IMR-90 (cell line): ENCODE data around the gene NCAM1. TPM values are rescaled to one million over a fixed set of nuclear protein-coding genes. Genes with fewer than 3 reads are reported as not detected.

ENCODE experiments used
- ATAC-seq: fragments of 200-7000 bp; cut with Tn5 transposase; 2 replicates; pipeline ENCODE4 v1.9.1; 2020; ENCODE audit warnings: low read depth, mild to moderate bottlenecking, moderate library complexity
- BruUV-seq: library from RNA; stranded (reverse); fragments of 400-500 nt; replicated peaks from 2 replicates; lab custom pipeline; 2021; lab: Mats Ljungman, UMichigan
- CTCF ChIA-PET: fragments of 300-600 bp; formaldehyde crosslinking; extraction: SDS; loops from one replicate; lab custom pipeline; 2021; ENCODE audit warnings: antibody characterized with exemption; lab: Yijun Ruan, JAX
- POLR2A ChIA-PET: fragments of 300-600 bp; sonication (Branson Sonifier 250); formaldehyde crosslinking; loops from one replicate; lab custom pipeline; 2022; ENCODE audit warnings: antibody characterized with exemption; ENCODE audit not compliant: unreplicated experiment; lab: Charles Lee
- DNase-seq: peaks from one replicate; pipeline ENCODE4 v3.0.0; 2013
- H2AFZ ChIP-seq: replicated peaks from 2 replicates; pipeline ENCODE3; 2013; ENCODE audit warnings: low read length, mild to moderate bottlenecking; ENCODE audit not compliant: poor library complexity
- H2AK5ac ChIP-seq: 2 replicates; pipeline ENCODE4 v1.6.1; 2013; ENCODE audit warnings: low read depth, low read length, inconsistent platforms
- H2AK9ac ChIP-seq: replicated peaks from 2 replicates; pipeline ENCODE3; 2013; ENCODE audit warnings: mild to moderate bottlenecking, low read depth, low read length, moderate library complexity; ENCODE audit not compliant: poor library complexity
- H2BK120ac ChIP-seq: 2 replicates; pipeline ENCODE4 v1.6.1; 2013; ENCODE audit warnings: low read depth, low read length, inconsistent platforms
- H2BK15ac ChIP-seq: 3 replicates; pipeline ENCODE4 v1.6.1; 2013; ENCODE audit warnings: low read depth, low read length, inconsistent platforms
- H2BK20ac ChIP-seq: 2 replicates; pipeline ENCODE4 v1.6.1; 2013; ENCODE audit warnings: low read depth, mild to moderate bottlenecking, inconsistent platforms, low read length, moderate library complexity
- H2BK5ac ChIP-seq: 2 replicates; pipeline ENCODE4 v1.6.1; 2013; ENCODE audit warnings: mild to moderate bottlenecking, low read depth, low read length, inconsistent platforms; ENCODE audit not compliant: poor library complexity, severe bottlenecking
- H3K14ac ChIP-seq: replicated peaks from 2 replicates; pipeline ENCODE4 v1.6.1; 2013; ENCODE audit warnings: low read depth, low read length, inconsistent platforms
- H3K18ac ChIP-seq: 2 replicates; pipeline ENCODE4 v1.6.1; 2013; ENCODE audit warnings: low read depth, low read length, control low read depth
- H3K23ac ChIP-seq: 2 replicates; pipeline ENCODE4 v1.6.1; 2013; ENCODE audit warnings: low read depth, low read length, inconsistent platforms
- H3K27ac ChIP-seq: 2 replicates; pipeline ENCODE4 v1.5.1; 2013; ENCODE audit warnings: mild to moderate bottlenecking, control low read depth, low read length; ENCODE audit not compliant: insufficient read depth
- H3K27me3 ChIP-seq: 2 replicates; pipeline ENCODE4 v1.6.1; 2013; ENCODE audit warnings: low read length; ENCODE audit not compliant: control insufficient read depth, insufficient read depth
- H3K36me3 ChIP-seq: 2 replicates; pipeline ENCODE4 v1.6.1; 2013; ENCODE audit warnings: low read length, mixed read lengths; ENCODE audit not compliant: control insufficient read depth, insufficient read depth
- H3K4ac ChIP-seq: 2 replicates; pipeline ENCODE4 v1.6.1; 2013; ENCODE audit warnings: low read depth, low read length, inconsistent platforms
- H3K4me1 ChIP-seq: 2 replicates; pipeline ENCODE4 v1.6.1; 2013; ENCODE audit warnings: low read length, mixed read lengths; ENCODE audit not compliant: control insufficient read depth, insufficient read depth
- H3K4me2 ChIP-seq: 2 replicates; pipeline ENCODE4 v1.6.1; 2013; ENCODE audit warnings: low read depth, mild to moderate bottlenecking, control low read depth, low read length, moderate library complexity
- H3K4me3 ChIP-seq: 2 replicates; pipeline ENCODE4 v1.5.1; 2013; ENCODE audit warnings: low read depth, mild to moderate bottlenecking, control low read depth, low read length, moderate library complexity; ENCODE audit not compliant: insufficient read depth
- H3K56ac ChIP-seq: 2 replicates; pipeline ENCODE4 v1.6.1; 2013; ENCODE audit warnings: low read length, inconsistent platforms; ENCODE audit not compliant: insufficient read depth; ENCODE audit errors: extremely low read depth
- H3K79me1 ChIP-seq, 2 experiments: 2 replicates each; pipeline ENCODE4 v1.6.1; 2013; ENCODE audit warnings: low read length in 2 of 2, inconsistent platforms in 1 of 2, low read depth in 1 of 2
- H3K9ac ChIP-seq: 2 replicates; pipeline ENCODE4 v1.6.1; 2013; ENCODE audit warnings: low read depth, low read length, control low read depth
- H3K9me1 ChIP-seq: 2 replicates; pipeline ENCODE4 v1.6.1; 2013; ENCODE audit warnings: low read length, inconsistent platforms; ENCODE audit not compliant: insufficient read depth
- H3K9me3 ChIP-seq: 2 replicates; pipeline ENCODE4 v1.6.1; 2013; ENCODE audit warnings: low read length; ENCODE audit not compliant: control insufficient read depth, insufficient read depth
- H4K20me1 ChIP-seq: 2 replicates; pipeline ENCODE4 v1.6.1; 2013; ENCODE audit warnings: low read length, inconsistent platforms; ENCODE audit not compliant: insufficient read depth
- H4K5ac ChIP-seq: 2 replicates; pipeline ENCODE4 v1.6.1; 2013; ENCODE audit warnings: mild to moderate bottlenecking, low read depth, low read length, control low read depth
- H4K8ac ChIP-seq, 2 experiments: 2 replicates each; pipeline ENCODE4 v1.6.1; 2013; ENCODE audit warnings: low read depth in 2 of 2, low read length in 2 of 2, control low read depth in 1 of 2, inconsistent platforms in 1 of 2
- H4K91ac ChIP-seq: 2 replicates; pipeline ENCODE4 v1.6.1; 2013; ENCODE audit warnings: low read depth, low read length, inconsistent platforms; ENCODE audit not compliant: insufficient read depth
- BHLHE40 ChIP-seq: fragments of 150-350 bp; IDR thresholded peaks from 2 replicates; pipeline ENCODE4 v1.6.1; 2016; ENCODE audit warnings: mild to moderate bottlenecking, low read depth, low read length
- CEBPB ChIP-seq: IDR thresholded peaks from 2 replicates; pipeline ENCODE4 v1.6.1; 2012; ENCODE audit warnings: low read depth, low read length, improper control_type of control experiment
- CHD1 ChIP-seq: IDR thresholded peaks from 2 replicates; pipeline ENCODE4 v1.6.1; 2012; ENCODE audit warnings: low read depth, low read length, improper control_type of control experiment
- FOS ChIP-seq: fragments of 150-350 bp; IDR thresholded peaks from 2 replicates; pipeline ENCODE4 v1.6.1; 2016; ENCODE audit warnings: low read depth, low read length
- MAFK ChIP-seq: IDR thresholded peaks from 2 replicates; pipeline ENCODE4 v1.6.1; 2012; ENCODE audit warnings: low read depth, low read length, improper control_type of control experiment
- MAZ ChIP-seq: IDR thresholded peaks from 2 replicates; pipeline ENCODE4 v1.6.1; 2012; ENCODE audit warnings: low read depth, mild to moderate bottlenecking, low read length, improper control_type of control experiment, moderate library complexity, borderline replicate concordance
- MXI1 ChIP-seq: IDR thresholded peaks from 2 replicates; pipeline ENCODE4 v1.6.1; 2012; ENCODE audit warnings: low read depth, mild to moderate bottlenecking, low read length, moderate library complexity, borderline replicate concordance
- NFE2L2 ChIP-seq: fragments of 150-350 bp; IDR thresholded peaks from 2 replicates; pipeline ENCODE4 v1.6.1; 2016; ENCODE audit warnings: low read depth, mild to moderate bottlenecking, low read length
- POLR2A ChIP-seq: IDR thresholded peaks from 2 replicates; pipeline ENCODE4 v1.6.1; 2012; ENCODE audit warnings: mild to moderate bottlenecking, low read depth, low read length
- RFX5 ChIP-seq: IDR thresholded peaks from 2 replicates; pipeline ENCODE4 v1.8.0; 2012; ENCODE audit warnings: low read depth, mild to moderate bottlenecking, low read length, moderate library complexity
- WGBS, 2 experiments: methylation state at CpG; one replicate each; pipeline versions ENCODE4 v1.1.5 to v1.1.7; 2013; ENCODE audit warnings: missing lambda C conversion rate in 2 of 2; ENCODE audit not compliant: insufficient read length in 1 of 2; ENCODE audit errors: extremely low coverage in 2 of 2; 5-methylcytosine and 5-hydroxymethylcytosine counted together
- dilution Hi-C: fragments of 300-500 bp; cut with HindIII; formaldehyde crosslinking; loops from one replicate; pipeline ENCODE4 v1.14.3; 2018; ENCODE audit warnings: low sequenced_read_pairs; ENCODE audit not compliant: unreplicated experiment
- in situ Hi-C: fragments of 300-500 bp; cut with MboI; formaldehyde crosslinking; loops from 3 replicates; pipeline ENCODE4 v1.14.3; 2019; ENCODE audit warnings: low sequenced_read_pairs, inconsistent platforms, mixed read lengths
- intact Hi-C: fragments of 100-400 bp; cut with micrococcal nuclease; formaldehyde crosslinking; loops from 2 replicates; pipeline ENCODE4 v1.10.0; 2022
- polyA plus RNA-seq, 3 experiments: library from polyadenylated mRNA; depleted of rRNA; stranded (reverse); fragments of >200 nt; gene quantifications; 2 replicates each; pipeline ENCODE4 v1.2.3, GENCODE V29; 2012; ENCODE audit warnings: low replicate concordance in 1 of 3
- total RNA-seq: library from RNA; depleted of rRNA; stranded (reverse); fragments of >200 nt; gene quantifications from 2 replicates; pipeline ENCODE4 v1.2.3, GENCODE V29; 2012
- TF ChIP-seq, protein P1 (sequence below): conservative IDR thresholded peaks from 2 replicates; pipeline ENCODE4 v1.5.1; 2012; ENCODE audit warnings: mild to moderate bottlenecking, low read depth, low read length, improper control_type of control experiment

NCAM1 gene
- total and polyA plus RNA-seq, 2 of the 4 experiments (the other 2 are of a cell fraction), result 0.09 to 0.18 TPM

GRCh38 chr11:113272281-113272680, 311.1 kb downstream of the NCAM1 start:
- Histone ChIP-seq H3K9me3 (no peaks in the 10 kb centered on the region), H3K4ac (no peak overlapping the region), H4K8ac (no peak overlapping the region), H4K20me1 (no peaks in the 10 kb centered on the region; the same call in 1 of the 2 replicates), H3K4me2 (no peak overlapping the region), H3K36me3 (no peaks in the 10 kb centered on the region), H3K56ac (no peak overlapping the region), H2AK9ac (no peak overlapping the region), H4K5ac (no peak overlapping the region), H3K14ac (no peak overlapping the region), H3K79me1 (no peaks in the 10 kb centered on the region), H3K27ac (no peak overlapping the region), H2BK120ac (no peak overlapping the region), H3K4me3 (no peak overlapping the region), H2BK20ac (no peak overlapping the region), H3K9ac (no peak overlapping the region), H3K9me1 (no peaks in the 10 kb centered on the region; the same call in 1 of the 2 replicates), H4K91ac (no peak overlapping the region), H2AFZ (no peak overlapping the region), H3K23ac (no peak overlapping the region), H2BK15ac (no peak overlapping the region), H2BK5ac (no peak overlapping the region), H2AK5ac (no peak overlapping the region), H3K18ac (no peak overlapping the region), H3K27me3 (no peaks in the 10 kb centered on the region; the same call in 1 of the 2 replicates), H3K4me1 (no peaks in the 10 kb centered on the region)
- TF ChIP-seq CHD1 (no peak), MAFK (no peak), POLR2A (no peak), FOS (no peak), RFX5 (no peak), MXI1 (no peak), MAZ (no peak), BHLHE40 (no peak), NFE2L2 (no peak), CEBPB (no peak)
- TF ChIP-seq, protein P1, sequence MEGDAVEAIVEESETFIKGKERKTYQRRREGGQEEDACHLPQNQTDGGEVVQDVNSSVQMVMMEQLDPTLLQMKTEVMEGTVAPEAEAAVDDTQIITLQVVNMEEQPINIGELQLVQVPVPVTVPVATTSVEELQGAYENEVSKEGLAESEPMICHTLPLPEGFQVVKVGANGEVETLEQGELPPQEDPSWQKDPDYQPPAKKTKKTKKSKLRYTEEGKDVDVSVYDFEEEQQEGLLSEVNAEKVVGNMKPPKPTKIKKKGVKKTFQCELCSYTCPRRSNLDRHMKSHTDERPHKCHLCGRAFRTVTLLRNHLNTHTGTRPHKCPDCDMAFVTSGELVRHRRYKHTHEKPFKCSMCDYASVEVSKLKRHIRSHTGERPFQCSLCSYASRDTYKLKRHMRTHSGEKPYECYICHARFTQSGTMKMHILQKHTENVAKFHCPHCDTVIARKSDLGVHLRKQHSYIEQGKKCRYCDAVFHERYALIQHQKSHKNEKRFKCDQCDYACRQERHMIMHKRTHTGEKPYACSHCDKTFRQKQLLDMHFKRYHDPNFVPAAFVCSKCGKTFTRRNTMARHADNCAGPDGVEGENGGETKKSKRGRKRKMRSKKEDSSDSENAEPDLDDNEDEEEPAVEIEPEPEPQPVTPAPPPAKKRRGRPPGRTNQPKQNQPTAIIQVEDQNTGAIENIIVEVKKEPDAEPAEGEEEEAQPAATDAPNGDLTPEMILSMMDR, result no peak
- in situ Hi-C loops, result no loop called here
- ChIA-PET CTCF (interaction anchor here (0.8 kb wide), 1 partner anchor 992 kb away, joined by 3 read pairs; no protein-coding TSS in a partner anchor), POLR2A (no interaction called here)
- ATAC-seq, result no peak
- DNase-seq, result no peak
- dilution Hi-C loops, result no loop called here
- WGBS, 2 experiments, result no CpG with 5 or more reads among the region's 5 CpGs
- intact Hi-C loops, result no loop called here
- no TSS peak for BruUV-seq
